PFSK-1 (cell line): Measurements from ENCODE around the gene PLA2G3.

ENCODE experiments used
- FOXP2 ChIP-seq: optimal IDR thresholded peaks from 2 replicates; pipeline ENCODE3; 2011; ENCODE audit warnings: borderline replicate concordance, control low read depth, inconsistent platforms; ENCODE audit not compliant: insufficient read depth; ENCODE audit errors: extremely low read length, extremely low read depth
- POLR2AphosphoS5 ChIP-seq: IDR thresholded peaks from 2 replicates; pipeline ENCODE4 v1.6.1; 2012; ENCODE audit warnings: low read depth, mild to moderate bottlenecking, control low read depth, low read length, moderate library complexity
- SIN3A ChIP-seq: IDR thresholded peaks from 2 replicates; pipeline ENCODE4 v1.6.1; 2012; ENCODE audit warnings: mild to moderate bottlenecking, low read length, moderate library complexity, borderline replicate concordance; ENCODE audit not compliant: insufficient read depth
- TAF1 ChIP-seq: IDR thresholded peaks from 2 replicates; pipeline ENCODE4 v1.6.1; 2012; ENCODE audit warnings: low read length, control low read depth, borderline replicate concordance; ENCODE audit not compliant: insufficient read depth
- TF ChIP-seq, protein P1 (sequence below), 2 experiments: IDR thresholded peaks; 2 replicates each; pipeline versions ENCODE4 v1.6.1 to v1.8.0; 2011 to 2012; ENCODE audit warnings: low read depth in 2 of 2, low read length in 2 of 2, control low read depth in 1 of 2, inconsistent platforms in 1 of 2, mild to moderate bottlenecking in 1 of 2, moderate library complexity in 1 of 2; ENCODE audit not compliant: insufficient read depth in 1 of 2

Gene PLA2G3

DNA sequence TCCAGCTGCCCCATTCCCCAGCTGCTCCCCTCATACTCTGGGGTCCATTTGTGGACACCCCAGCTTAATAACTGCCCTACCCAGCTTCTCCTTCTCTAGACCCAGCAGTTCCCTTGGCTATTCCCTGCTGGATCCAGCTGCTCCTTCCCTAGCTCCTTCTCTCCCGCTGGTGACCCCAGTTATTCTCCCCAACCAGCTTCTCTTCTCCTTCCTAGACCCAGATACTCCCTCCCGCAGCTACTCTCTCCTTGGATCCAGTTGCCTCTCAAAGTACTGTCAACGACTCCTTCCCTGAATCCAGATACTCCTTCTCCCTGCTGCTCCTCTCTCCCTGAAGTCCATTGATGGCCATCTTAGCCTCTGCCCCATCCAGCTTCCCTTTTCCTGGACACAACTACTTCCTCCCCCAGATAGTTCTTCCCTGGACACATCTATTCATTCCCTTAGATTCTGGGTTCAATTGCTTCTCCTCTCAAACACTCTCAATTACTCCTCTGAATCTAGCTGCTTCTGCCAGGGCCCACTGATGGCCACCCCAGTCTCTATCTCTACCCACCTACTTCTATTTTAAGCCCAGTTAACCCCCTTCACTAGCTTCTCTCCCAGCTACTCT is 44.6 kb downstream of the PLA2G3 start:
- TF ChIP-seq FOXP2 (no peak), POLR2AphosphoS5 (no peak)

DNA sequence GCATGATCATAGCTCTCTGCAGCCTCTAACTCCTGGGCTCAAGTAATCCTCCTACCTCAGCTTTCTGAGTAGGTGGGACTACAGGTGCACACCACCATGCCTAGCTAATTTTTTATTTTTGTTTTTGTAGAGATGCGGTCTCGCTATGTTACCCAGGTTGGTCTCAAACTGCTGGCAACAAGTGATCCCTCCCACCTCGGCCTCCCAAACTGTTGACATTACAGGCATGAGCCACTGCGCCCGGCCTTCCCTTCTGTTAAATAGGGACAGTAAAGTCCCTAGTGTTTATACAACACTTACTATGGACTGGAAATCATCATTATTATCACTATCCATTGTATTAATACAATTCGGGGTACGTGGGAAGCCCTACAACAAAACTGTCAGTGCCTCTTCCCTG is 45.6 kb downstream of the PLA2G3 start:
- TF ChIP-seq POLR2AphosphoS5 (no peak), FOXP2 (no peak), SIN3A (no peak), TAF1 (no peak)
- TF ChIP-seq, protein P1, sequence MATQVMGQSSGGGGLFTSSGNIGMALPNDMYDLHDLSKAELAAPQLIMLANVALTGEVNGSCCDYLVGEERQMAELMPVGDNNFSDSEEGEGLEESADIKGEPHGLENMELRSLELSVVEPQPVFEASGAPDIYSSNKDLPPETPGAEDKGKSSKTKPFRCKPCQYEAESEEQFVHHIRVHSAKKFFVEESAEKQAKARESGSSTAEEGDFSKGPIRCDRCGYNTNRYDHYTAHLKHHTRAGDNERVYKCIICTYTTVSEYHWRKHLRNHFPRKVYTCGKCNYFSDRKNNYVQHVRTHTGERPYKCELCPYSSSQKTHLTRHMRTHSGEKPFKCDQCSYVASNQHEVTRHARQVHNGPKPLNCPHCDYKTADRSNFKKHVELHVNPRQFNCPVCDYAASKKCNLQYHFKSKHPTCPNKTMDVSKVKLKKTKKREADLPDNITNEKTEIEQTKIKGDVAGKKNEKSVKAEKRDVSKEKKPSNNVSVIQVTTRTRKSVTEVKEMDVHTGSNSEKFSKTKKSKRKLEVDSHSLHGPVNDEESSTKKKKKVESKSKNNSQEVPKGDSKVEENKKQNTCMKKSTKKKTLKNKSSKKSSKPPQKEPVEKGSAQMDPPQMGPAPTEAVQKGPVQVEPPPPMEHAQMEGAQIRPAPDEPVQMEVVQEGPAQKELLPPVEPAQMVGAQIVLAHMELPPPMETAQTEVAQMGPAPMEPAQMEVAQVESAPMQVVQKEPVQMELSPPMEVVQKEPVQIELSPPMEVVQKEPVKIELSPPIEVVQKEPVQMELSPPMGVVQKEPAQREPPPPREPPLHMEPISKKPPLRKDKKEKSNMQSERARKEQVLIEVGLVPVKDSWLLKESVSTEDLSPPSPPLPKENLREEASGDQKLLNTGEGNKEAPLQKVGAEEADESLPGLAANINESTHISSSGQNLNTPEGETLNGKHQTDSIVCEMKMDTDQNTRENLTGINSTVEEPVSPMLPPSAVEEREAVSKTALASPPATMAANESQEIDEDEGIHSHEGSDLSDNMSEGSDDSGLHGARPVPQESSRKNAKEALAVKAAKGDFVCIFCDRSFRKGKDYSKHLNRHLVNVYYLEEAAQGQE (IDR thresholded peaks at IDR 0.05; ENCODE audit: insufficient read depth in 1 of 2, low read depth in 2 of 2, low read length in 2 of 2), result no peak

DNA sequence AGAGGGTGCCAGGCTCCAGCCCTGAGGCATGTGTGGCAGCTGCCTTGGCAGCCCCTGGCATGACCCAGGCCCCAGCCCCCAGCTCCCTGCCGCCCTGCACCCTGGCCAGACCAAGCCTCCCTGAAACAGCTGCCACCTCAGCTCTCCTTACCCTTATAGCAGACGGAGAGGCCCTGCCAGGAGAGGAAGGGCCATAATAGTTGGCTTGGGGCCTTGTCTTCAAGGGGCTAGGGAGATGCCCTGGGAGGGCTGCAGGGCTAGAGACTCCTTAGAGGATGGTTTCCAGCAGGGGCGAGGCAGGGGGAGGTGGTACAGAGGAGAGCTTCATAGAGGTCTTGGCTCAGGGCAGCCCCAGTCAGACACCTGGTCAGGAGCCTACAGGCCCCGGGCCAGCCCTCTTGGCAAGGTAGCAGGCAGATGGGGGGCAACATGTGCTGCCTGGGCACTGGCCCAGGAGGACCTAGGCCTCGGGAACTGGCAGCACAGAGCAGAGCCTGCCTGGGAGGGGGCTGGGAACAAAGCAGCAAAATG is 46.2 kb downstream of the PLA2G3 start:
- no peak for TF ChIP-seq FOXP2
- TF ChIP-seq POLR2AphosphoS5, result no peak
- TF ChIP-seq, protein P1 (IDR thresholded peaks at IDR 0.05; ENCODE audit: insufficient read depth in 1 of 2, low read depth in 2 of 2, low read length in 2 of 2), result no peak
- TF ChIP-seq TAF1, result no peak
- TF ChIP-seq SIN3A, result no peak

DNA sequence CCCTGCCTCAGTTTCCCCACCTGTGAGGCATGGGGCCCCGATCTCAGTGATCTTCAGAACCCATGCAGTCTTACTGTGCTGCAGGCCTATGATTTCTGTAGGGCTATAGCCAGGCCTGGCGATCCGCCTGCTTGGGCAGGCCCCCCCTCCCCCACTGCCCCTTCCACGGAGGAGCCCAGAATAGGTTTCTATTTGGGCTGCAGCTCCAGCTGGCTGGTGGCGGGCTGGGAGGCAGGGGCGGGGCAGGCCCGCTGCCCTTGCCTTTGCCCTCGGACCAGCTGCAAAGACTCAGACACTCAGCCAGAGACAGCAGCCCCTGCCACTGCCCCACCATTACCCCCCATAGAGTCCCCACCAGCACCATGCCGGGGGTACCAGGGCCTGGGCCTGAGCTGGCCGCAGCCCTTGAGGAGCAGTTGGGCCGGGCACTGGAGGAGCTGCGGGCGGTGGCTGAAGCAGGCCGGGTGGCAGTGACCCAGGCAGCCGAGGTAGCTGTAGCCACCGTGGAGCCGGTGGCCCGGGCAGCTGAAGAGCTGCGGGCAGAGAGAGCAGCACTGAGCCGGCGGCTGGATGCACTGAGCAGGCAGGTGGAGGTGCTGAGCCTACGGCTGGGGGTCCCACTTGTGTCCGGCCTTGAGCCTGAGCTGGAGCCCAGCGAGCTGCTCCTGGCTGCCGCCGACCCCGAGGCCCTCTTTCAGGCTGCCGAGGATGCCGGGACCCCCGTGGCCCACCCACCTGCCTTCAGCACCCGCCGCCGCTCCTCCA is 47.0 kb downstream of the PLA2G3 start:
- TF ChIP-seq FOXP2 (no peak), TAF1 (no peak)
- TF ChIP-seq, protein P1 (IDR thresholded peaks at IDR 0.05; ENCODE audit: insufficient read depth in 1 of 2, low read depth in 2 of 2, low read length in 2 of 2), result no peak

DNA sequence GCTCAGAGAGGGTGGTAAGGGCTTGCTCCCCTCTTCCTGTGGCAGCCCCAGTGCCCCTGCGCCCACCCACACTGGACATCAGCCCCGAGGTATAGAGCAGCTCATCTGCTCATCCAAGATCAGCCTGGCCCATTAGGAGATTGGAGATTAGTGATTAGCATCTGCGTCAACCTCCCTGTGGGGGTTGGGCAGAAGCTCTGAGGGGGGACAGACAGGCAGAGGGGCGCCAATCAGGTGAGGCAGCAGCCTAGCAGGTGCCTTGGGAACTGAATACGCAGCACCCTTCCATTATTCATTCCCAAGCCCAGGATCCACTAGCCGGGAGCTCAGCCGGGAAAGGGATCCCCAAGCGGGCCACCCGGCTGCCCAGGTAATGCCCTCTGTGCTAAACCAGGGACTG is 48.1 kb downstream of the PLA2G3 start:
- no peak for TF ChIP-seq POLR2AphosphoS5
- TF ChIP-seq SIN3A, result no peak
- no peak for TF ChIP-seq TAF1
- no peak for TF ChIP-seq FOXP2
- TF ChIP-seq, protein P1 (IDR thresholded peaks at IDR 0.05; ENCODE audit: insufficient read depth in 1 of 2, low read depth in 2 of 2, low read length in 2 of 2), result no peak
